Common myeloid progenitor, CD34-positive (primary cell): ENCODE data around the gene DPM1.
A peak's percentile ranks its signal among the peaks of the same experiment; 100 is the strongest.

ENCODE experiments used
- CTCF ChIA-PET: fragments of 350-600 bp; sonication (Branson Sonifier 250); formaldehyde crosslinking; loops from one replicate; lab custom pipeline; 2021; ENCODE audit warnings: antibody characterized with exemption; lab: Charles Lee
- POLR2A ChIA-PET: fragments of 350-600 bp; sonication (Branson Sonifier 250); formaldehyde crosslinking; loops from one replicate; lab custom pipeline; 2021; ENCODE audit warnings: antibody characterized with exemption; lab: Charles Lee
- DNase-seq, 3 donors: peaks; one replicate each; pipeline versions ENCODE4 v3.0.0 to v3.0.0-alpha.2; 2013
- H3K27ac ChIP-seq, 2 experiments: 1 replicate in 1 of 2; 2 replicates in 1 of 2; pipeline ENCODE4 v1.7.0; 2013; ENCODE audit warnings: inconsistent platforms in 2 of 2, low read length in 2 of 2, mild to moderate bottlenecking in 2 of 2, low read depth in 1 of 2, moderate library complexity in 1 of 2; ENCODE audit not compliant: severe bottlenecking in 2 of 2, insufficient read depth in 1 of 2, poor library complexity in 1 of 2
- H3K27me3 ChIP-seq, 5 experiments: replicated peaks in 2 of 5; 1 replicate in 3 of 5; 2 replicates in 2 of 5; pipeline versions ENCODE4 v1.6.1 to v1.7.0; 2013; ENCODE audit warnings: low read length in 4 of 5, mild to moderate bottlenecking in 2 of 5, moderate library complexity in 2 of 5, inconsistent platforms in 1 of 5; ENCODE audit not compliant: insufficient read depth in 5 of 5, control insufficient read depth in 4 of 5
- H3K36me3 ChIP-seq, 4 experiments: 1 replicate in 2 of 4; 2 replicates in 2 of 4; pipeline versions ENCODE4 v1.6.1 to v1.7.0; 2013; ENCODE audit warnings: low read length in 3 of 4, control low read depth in 1 of 4, mild to moderate bottlenecking in 1 of 4; ENCODE audit not compliant: control insufficient read depth in 4 of 4, insufficient read depth in 4 of 4
- H3K4me1 ChIP-seq, 4 experiments: 1 replicate in 3 of 4; 2 replicates in 1 of 4; pipeline versions ENCODE4 v1.6.1 to v1.7.1; 2013; ENCODE audit warnings: low read length in 3 of 4, mild to moderate bottlenecking in 3 of 4, control low read depth in 1 of 4, inconsistent platforms in 1 of 4, moderate library complexity in 1 of 4; ENCODE audit not compliant: control insufficient read depth in 4 of 4, insufficient read depth in 4 of 4; ENCODE audit errors: control extremely low read depth in 1 of 4
- H3K4me3 ChIP-seq, 7 experiments: 1 replicate in 4 of 7; 2 replicates in 3 of 7; pipeline versions ENCODE4 v1.5.1 to v1.7.0; 2013; ENCODE audit warnings: mild to moderate bottlenecking in 7 of 7, low read length in 6 of 7, moderate library complexity in 6 of 7, inconsistent platforms in 2 of 7, low read depth in 2 of 7, control low read depth in 1 of 7; ENCODE audit not compliant: insufficient read depth in 4 of 7, control insufficient read depth in 1 of 7; ENCODE audit errors: extremely low read depth in 1 of 7
- H3K9me3 ChIP-seq, 5 experiments: 1 replicate in 4 of 5; 2 replicates in 1 of 5; pipeline versions ENCODE4 v1.6.1 to v1.7.1; 2013; ENCODE audit warnings: low read length in 4 of 5, mild to moderate bottlenecking in 2 of 5, inconsistent platforms in 1 of 5, low read depth in 1 of 5, moderate library complexity in 1 of 5; ENCODE audit not compliant: control insufficient read depth in 4 of 5, insufficient read depth in 2 of 5; ENCODE audit errors: control extremely low read depth in 1 of 5
- WGBS: methylation state at CpG from one replicate; pipeline ENCODE4 v1.1.5; 2013; ENCODE audit not compliant: insufficient coverage; 5-methylcytosine and 5-hydroxymethylcytosine counted together

DPM1 gene

DNA sequence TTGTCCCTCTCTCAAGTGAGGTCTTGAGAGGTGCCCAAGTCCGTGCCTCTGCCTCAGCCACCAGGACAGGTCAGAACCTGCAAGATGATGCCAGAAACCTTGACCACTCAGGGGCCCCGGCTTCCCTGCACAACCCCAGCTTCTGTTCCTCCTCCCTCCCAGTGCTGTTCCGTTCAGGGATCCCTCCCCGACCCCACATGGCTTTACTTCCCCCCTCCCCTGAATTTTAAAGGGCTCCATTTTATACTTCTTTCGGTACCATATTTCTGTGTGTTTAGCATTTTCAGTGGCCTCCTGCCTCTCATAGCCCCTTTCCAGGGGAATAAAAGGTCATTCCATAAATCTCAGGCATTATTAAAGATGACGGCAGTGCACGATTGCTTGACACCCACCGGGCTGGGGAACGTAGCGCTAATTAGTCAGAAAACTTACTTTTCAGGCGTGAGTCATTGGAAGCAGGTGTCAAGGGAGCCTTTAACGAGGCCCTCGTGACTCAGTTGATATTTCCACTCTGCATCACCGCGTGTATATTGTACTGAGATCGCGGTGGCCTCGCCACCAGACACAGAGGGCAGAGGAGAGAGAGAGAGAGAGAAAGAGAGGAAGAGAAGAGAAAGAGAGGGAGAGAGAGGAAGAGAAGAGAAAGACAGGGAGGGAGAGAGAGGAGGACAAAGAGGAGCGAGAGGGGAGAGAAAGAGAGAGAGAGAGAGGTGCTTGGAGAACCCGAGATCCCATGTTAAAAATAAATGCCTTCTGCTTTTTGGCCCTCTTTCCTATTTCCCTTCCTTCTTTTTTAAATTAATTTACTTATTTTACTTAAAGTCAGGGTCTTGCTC is 43.3 kb upstream of the DPM1 start:
- Histone ChIP-seq H3K4me3 (no peak overlapping the region), H3K4me1 (no peaks in the 10 kb centered on the region), H3K27ac (no peak overlapping the region), H3K9me3 (no peaks in the 10 kb centered on the region), H3K27me3 (peaks cover 0 to 24% (median 14%) of the 10 kb centered on the region in 5 experiments), H3K36me3 (no peaks in the 10 kb centered on the region)
- POLR2A ChIA-PET: no interaction called here
- 92% methylated on average over 18 of the region's 20 CpGs for WGBS
- DNase-seq: no peak
- CTCF ChIA-PET: no interaction called here

DNA sequence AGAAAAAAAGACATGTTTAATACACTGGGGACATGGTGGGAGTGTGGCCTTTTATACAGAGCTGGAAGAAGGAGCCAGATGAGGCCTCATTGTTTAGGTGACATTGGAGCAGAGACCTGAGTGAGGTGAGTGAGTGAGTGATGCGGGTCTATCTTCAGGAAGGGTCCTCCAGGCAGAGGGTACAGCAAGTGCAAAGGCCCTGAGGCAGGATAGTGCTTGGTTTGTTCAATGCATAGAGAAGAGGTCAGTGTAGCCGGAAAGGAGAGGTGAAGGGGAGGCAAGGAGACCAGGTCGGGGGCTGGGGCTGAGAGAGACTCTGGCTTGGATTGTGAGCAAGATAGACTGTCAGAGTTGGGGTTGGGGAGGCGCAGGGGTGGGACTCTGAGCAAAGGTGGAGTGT is 41.0 kb upstream of the DPM1 start:
- ChIA-PET CTCF (interaction anchor here (1.9 kb wide), 1 partner anchor 16 kb away, joined by 3 read pairs; no protein-coding TSS in a partner anchor), POLR2A (no interaction called here)
- DNase-seq: no peak
- H3K4me1 ChIP-seq: no peaks in the 10 kb centered on the region
- H3K4me3 ChIP-seq: no peak overlapping the region
- no peaks in the 10 kb centered on the region for H3K9me3 ChIP-seq
- H3K36me3 ChIP-seq: no peaks in the 10 kb centered on the region
- peaks cover 0 to 26% (median 14%) of the 10 kb centered on the region in 5 experiments for H3K27me3 ChIP-seq
- 97% methylated on average over 4 of the region's 4 CpGs for WGBS
- H3K27ac ChIP-seq: no peak overlapping the region

DNA sequence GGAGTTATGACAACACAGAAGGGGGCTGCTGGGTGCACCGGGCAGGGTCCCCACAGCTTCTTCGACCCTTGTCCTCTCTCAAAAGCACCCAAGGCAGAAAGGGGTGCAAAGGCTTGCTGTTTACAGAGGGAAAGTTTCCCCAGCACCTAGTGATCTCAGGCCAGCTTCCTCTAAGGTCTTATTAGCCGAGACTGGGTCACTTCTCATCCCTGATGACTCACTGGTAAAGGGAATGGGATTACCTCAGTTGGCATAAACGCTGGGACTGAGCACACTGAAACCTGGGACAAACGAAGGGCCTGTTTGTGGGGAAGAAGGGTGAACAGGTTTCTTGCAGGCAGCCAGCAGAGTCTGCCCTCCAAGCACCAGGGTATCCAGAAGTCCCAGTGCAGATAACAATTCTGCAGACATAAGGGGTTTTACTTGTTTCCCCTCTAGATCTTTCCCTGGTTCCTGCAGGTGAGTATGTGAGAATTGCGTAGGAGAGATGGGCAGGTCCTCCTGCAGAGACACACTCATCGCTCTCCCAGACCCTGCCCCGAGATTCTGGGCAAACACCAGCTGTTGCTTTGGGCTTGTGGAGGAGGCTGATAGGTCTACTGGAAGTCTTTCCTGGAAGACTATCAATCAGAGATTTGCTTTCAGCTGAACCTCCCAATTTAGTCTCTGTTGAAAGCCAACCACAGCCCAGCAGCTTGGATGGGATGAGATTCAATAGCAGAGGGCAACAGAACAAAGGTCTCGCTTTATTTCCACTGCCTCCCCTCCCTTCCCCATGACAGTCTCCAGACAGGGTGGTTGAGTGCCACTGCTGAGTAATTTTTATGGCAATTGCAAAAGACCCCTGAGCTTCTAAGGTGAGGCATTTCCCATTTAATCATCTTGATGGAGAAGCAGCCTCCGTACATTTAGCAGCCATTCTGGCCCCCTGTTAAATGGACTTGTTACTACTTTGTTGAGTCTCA is 38.9 kb upstream of the DPM1 start:
- ChIA-PET CTCF (interaction anchor here (0.8 to 2.1 kb wide), 4 partner anchors 9 to 321 kb away, joined by 3 to 8 read pairs (median 4); no protein-coding TSS in a partner anchor), POLR2A (interaction anchor here (0.6 kb wide), 1 partner anchor 1080 kb away, joined by 3 read pairs; no protein-coding TSS in a partner anchor)
- Histone ChIP-seq H3K4me3 (no peak overlapping the region), H3K27me3 (peaks cover 0 to 32% (median 23%) of the 10 kb centered on the region in 5 experiments), H3K9me3 (no peaks in the 10 kb centered on the region), H3K36me3 (no peaks in the 10 kb centered on the region), H3K27ac (no peak overlapping the region), H3K4me1 (no peaks in the 10 kb centered on the region)
- 79% methylated on average over 9 of the region's 10 CpGs for WGBS
- no peak for DNase-seq

DNA sequence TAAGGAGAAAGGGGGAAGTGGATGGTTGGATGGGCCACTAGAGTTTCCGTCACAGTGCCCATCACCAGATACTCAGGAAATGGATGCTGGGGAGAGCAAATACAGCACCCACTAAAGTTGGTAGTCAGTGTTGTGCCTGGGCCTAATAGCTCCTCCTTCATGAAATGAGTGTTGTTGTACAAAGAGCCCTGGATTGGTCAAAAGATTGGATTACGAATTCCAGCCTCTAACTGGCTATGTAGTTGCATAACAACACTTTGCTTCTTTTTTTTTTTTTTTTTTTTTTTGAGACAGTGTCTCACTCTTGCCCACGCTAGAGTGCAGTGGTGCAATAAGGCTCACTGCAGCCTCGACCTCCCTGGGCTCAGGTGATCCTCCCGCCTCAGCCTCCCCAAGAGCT is 37.2 kb upstream of the DPM1 start:
- CTCF ChIA-PET: interaction anchor here (0.7 to 2.1 kb wide), 5 partner anchors 8 to 367 kb away, joined by 3 to 4 read pairs (median 3); no protein-coding TSS in a partner anchor
- DNase-seq: no peak

DNA sequence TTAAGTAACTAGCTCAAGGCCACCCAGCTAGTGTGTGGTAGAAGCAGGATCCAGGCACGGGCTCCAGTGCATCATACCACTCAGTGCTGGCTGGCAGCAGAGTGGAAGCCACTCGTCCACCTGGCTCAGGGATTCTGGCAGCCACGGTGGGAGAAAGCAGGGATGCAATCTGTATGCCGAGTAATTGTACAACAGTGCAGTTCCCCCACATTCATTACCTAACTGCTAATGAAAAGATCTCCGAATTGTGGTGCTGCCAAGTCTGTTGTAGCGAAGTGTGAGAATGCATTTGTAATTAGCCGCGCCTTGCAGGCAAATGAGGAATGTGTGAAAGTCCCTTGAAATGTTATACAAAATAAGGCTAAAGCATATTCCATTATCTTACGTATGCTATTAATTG is 35.5 kb upstream of the DPM1 start:
- no peak overlapping the region for H3K27ac ChIP-seq
- no peaks in the 10 kb centered on the region for H3K36me3 ChIP-seq
- no peak overlapping the region for H3K4me3 ChIP-seq
- DNase-seq: no peak
- WGBS: 93% methylated on average over 3 of the region's 9 CpGs
- POLR2A ChIA-PET: no interaction called here
- H3K9me3 ChIP-seq: no peaks in the 10 kb centered on the region
- H3K27me3 ChIP-seq: peaks cover 0 to 22% (median 20%) of the 10 kb centered on the region in 5 experiments
- CTCF ChIA-PET: interaction anchor here (1.1 to 7.8 kb wide), 4 partner anchors 308 to 335 kb away, joined by 3 to 66 read pairs (median 6); no protein-coding TSS in a partner anchor
- H3K4me1 ChIP-seq: no peaks in the 10 kb centered on the region

More for the DNA sequence above, 37.2 kb upstream of the DPM1 start:
- Histone ChIP-seq H3K27ac (no peak overlapping the region), H3K27me3 (peaks cover 0 to 28% (median 22%) of the 10 kb centered on the region in 5 experiments), H3K36me3 (no peaks in the 10 kb centered on the region), H3K9me3 (no peaks in the 10 kb centered on the region), H3K4me3 (no peak overlapping the region), H3K4me1 (no peaks in the 10 kb centered on the region)
- 88% methylated on average over 2 of the region's 5 CpGs for WGBS
- POLR2A ChIA-PET: interaction anchor here (0.6 kb wide), 1 partner anchor 335 kb away, joined by 3 read pairs; no protein-coding TSS in a partner anchor

DNA sequence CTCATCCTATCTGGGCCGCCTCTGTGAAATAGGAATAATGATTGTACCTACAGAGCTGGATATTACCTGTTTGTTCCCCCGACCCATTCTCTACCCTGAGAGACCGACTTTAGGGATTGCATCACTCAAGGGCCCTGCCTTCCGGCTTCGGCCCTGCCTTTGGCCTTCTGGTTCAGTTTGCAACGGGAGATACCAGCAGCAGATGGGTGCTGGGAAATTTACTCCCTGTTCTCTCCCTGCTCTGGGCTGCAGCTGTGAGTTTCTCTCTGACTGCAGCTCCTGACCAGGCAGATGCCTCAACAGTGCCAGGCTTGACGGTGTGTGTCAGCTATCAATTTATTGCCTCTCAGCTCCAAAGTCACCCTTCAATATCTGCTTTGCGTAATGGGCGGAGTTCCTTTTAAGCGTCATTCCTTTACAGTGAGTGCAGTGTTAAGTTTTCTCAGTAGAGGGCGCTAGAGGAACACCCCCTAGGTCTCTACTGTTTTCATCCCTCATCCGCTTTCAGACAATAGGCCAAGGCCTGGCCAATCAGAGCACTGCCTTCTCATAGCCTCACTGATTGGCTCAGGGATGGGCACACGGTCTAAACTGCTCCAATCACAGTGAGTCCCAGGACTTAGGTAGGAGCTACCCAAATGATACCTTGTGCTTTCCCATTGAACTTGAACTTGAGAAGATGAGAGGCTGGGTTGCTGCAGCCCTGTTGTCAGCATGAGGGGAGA is 34.6 kb upstream of the DPM1 start:
- ChIA-PET CTCF (interaction anchor here (0.7 to 7.8 kb wide), 10 partner anchors 11 to 595 kb away, joined by 3 to 66 read pairs (median 3); no protein-coding TSS in a partner anchor), POLR2A (interaction anchor here (0.6 kb wide), 1 partner anchor 305 kb away, joined by 4 read pairs; no protein-coding TSS in a partner anchor)
- H3K4me3 ChIP-seq: no peak overlapping the region
- no peaks in the 10 kb centered on the region for H3K9me3 ChIP-seq
- peaks cover 0 to 21% (median 16%) of the 10 kb centered on the region in 5 experiments for H3K27me3 ChIP-seq
- no peaks in the 10 kb centered on the region for H3K4me1 ChIP-seq
- H3K36me3 ChIP-seq: no peaks in the 10 kb centered on the region
- H3K27ac ChIP-seq: no peak overlapping the region
- peak; percentile 71 to 80 (median 80) for DNase-seq
- 41% methylated on average over 11 of the region's 13 CpGs for WGBS
